WERI-Rb-1 (cell line): ENCODE data around the gene HS3ST5.

Experiments used
- DNase-seq: peaks from one replicate; pipeline ENCODE4 v3.0.0-alpha.2; 2020
- H3K27ac ChIP-seq: fragments of 250-450 bp; sonication (Bioruptor Pico); 2 replicates; pipeline ENCODE4 v1.5.1; 2020; ENCODE audit warnings: mild to moderate bottlenecking, moderate library complexity
- H3K27me3 ChIP-seq: fragments of 250-450 bp; sonication (Bioruptor Pico); 2 replicates; pipeline ENCODE4 v1.5.1; 2021; ENCODE audit warnings: mild to moderate bottlenecking, low read depth, moderate library complexity; ENCODE audit not compliant: insufficient read depth, severe bottlenecking
- H3K36me3 ChIP-seq: fragments of 250-450 bp; sonication (Bioruptor Pico); 2 replicates; pipeline ENCODE4 v1.5.1; 2020; ENCODE audit warnings: mild to moderate bottlenecking, moderate library complexity
- H3K4me3 ChIP-seq: 2 replicates; pipeline ENCODE4 v1.5.1; 2011; ENCODE audit warnings: low read depth, mild to moderate bottlenecking, control low read depth, low read length
- H3K9me3 ChIP-seq: fragments of 250-450 bp; sonication (Bioruptor Pico); 2 replicates; pipeline ENCODE4 v1.5.1; 2021; ENCODE audit warnings: mild to moderate bottlenecking, moderate library complexity; ENCODE audit not compliant: severe bottlenecking
- TF ChIP-seq, protein P1 (sequence below): IDR thresholded peaks from 2 replicates; pipeline ENCODE4 v1.5.1; 2011; ENCODE audit warnings: low read depth, mild to moderate bottlenecking, control low read depth, inconsistent platforms, low read length

Gene HS3ST5

DNA sequence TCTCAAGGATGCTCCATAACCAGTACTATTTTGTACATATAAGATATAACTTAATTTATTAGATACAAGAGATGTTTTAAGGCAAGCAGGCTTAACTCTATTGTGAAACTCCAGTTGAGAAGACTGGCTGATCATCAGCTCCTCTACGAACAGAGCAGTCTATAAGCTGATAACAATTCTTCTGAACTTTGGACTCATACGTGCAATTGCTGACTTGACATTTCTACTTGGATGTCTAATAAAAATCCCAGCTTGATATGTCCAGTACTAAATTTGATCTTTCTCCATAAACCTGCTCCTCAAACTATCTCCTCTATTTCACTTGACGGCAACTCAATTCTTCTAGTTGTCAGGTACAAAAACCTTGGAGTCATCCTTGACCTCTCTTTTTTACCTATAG lies 141.9 kb downstream of the HS3ST5 start:
- Histone ChIP-seq H3K9me3 (no peaks in the 10 kb centered on the region), H3K4me3 (no peak overlapping the region), H3K27me3 (no peaks in the 10 kb centered on the region), H3K27ac (no peak overlapping the region), H3K36me3 (no peaks in the 10 kb centered on the region)
- DNase-seq: no peak
- TF ChIP-seq, protein P1, sequence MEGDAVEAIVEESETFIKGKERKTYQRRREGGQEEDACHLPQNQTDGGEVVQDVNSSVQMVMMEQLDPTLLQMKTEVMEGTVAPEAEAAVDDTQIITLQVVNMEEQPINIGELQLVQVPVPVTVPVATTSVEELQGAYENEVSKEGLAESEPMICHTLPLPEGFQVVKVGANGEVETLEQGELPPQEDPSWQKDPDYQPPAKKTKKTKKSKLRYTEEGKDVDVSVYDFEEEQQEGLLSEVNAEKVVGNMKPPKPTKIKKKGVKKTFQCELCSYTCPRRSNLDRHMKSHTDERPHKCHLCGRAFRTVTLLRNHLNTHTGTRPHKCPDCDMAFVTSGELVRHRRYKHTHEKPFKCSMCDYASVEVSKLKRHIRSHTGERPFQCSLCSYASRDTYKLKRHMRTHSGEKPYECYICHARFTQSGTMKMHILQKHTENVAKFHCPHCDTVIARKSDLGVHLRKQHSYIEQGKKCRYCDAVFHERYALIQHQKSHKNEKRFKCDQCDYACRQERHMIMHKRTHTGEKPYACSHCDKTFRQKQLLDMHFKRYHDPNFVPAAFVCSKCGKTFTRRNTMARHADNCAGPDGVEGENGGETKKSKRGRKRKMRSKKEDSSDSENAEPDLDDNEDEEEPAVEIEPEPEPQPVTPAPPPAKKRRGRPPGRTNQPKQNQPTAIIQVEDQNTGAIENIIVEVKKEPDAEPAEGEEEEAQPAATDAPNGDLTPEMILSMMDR: no peak

DNA sequence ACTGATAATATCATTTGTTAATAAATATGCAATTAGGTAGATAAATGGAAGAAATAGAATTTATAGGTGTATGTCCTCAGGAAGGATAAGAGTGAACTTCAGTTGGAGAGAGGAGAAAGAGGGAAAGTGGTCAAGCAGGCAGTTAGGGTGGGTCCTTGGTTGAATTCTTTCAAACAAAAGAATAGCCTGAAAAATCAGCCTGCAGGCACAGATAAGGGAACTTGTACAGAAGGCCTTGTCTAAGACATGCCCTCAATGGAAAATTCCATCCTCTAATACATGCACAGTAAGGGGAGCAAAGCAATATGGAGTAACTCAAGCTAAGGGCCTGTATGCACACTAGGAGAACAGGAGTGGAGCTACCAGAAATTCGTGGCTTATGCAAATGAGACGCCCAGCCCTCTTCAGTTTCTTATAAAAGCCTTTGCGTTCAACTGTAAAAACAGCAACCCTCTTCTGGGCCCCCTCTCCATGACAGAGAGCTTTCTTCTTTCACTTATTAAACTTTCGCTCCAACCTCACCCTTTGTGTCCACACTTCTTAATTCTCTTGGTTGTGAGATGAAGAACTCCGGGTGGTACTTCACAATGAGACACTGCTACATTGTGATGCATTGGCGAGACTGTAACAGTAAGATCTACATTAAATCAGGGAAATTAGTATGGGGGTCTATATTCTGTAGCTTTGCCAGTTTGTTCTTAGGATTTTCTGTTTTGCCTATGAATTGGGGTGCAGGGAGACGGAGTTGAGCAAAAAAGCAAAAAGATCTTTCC lies 147.0 kb downstream of the HS3ST5 start:
- TF ChIP-seq, protein P1: no peak
- H3K27ac ChIP-seq: no peak overlapping the region
- no peaks in the 10 kb centered on the region for H3K9me3 ChIP-seq
- no peak overlapping the region for H3K4me3 ChIP-seq
- no peaks in the 10 kb centered on the region for H3K36me3 ChIP-seq
- H3K27me3 ChIP-seq: no peaks in the 10 kb centered on the region
- DNase-seq: no peak

DNA sequence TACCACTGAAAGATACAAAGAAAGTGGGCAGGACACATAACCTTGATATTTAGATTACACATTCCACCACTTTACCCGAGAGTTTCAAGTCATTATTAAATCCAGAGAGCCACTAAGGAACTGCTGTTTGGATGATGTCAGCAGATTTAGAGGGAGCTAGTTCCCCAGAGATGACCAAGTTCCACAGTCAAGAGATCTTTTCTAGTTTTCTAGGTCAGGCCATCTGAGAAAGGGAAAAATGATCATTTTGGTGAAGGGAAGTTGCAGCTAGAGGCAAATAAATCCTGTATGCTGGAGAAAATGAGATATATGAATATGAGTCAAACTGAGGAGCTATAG lies 147.8 kb downstream of the HS3ST5 start:
- no peaks in the 10 kb centered on the region for H3K9me3 ChIP-seq
- H3K27me3 ChIP-seq: no peaks in the 10 kb centered on the region
- no peaks in the 10 kb centered on the region for H3K36me3 ChIP-seq
- no peak for DNase-seq
- TF ChIP-seq, protein P1: no peak
- no peak overlapping the region for H3K27ac ChIP-seq
- H3K4me3 ChIP-seq: no peak overlapping the region

DNA sequence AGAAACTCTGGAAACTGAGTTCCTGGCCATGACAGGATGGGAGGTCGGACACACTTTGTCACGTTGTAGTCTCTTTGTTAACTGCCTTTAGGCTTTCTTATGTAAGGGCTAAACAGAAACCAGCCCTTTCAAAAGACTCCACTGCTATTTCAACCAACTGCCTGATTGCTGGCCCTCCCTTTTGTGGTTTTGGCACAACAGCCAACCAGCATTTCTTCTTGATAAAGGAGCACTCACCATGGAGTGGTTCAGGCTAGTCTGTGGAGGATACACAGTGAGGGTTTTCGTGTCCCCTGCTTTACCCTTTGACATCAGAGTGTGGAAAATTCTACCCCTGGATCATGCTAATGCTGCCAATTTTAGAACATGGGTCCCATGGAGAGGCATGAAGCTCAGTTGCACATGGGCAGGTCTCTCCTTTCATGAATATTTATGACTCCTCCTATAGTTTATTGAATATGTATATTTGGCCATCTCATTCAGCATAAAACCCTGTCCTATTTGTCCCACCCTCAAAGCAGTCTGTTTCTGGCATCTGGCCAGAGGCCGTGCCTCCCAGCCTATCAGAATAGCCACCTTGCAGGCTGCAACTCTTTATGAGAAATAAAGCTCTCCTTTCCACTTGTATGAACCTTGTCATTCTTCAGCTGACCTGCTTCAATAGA lies 148.3 kb downstream of the HS3ST5 start:
- no peaks in the 10 kb centered on the region for H3K9me3 ChIP-seq
- H3K27me3 ChIP-seq: no peaks in the 10 kb centered on the region
- H3K27ac ChIP-seq: no peak overlapping the region
- no peaks in the 10 kb centered on the region for H3K36me3 ChIP-seq
- DNase-seq: no peak
- TF ChIP-seq, protein P1: no peak
- no peak overlapping the region for H3K4me3 ChIP-seq

DNA sequence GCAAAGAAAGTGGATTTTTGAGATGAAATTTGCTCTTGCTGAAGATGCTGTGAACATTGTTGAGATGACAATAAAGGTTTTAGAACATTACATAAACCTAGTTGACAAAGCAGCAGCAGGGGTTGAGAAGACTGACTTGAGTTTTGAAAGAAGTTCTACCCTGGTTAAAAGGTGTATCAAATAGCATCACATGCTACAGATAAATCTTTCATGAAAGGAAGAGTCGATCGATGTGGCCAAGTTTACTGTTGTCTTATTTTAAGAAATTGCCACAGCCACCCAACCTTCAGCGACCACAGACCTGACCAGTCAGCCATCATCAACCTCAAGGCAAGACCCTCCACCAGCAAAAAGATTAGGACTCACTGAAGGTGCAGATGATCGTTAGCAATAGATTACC lies 155.3 kb downstream of the HS3ST5 start:
- Histone ChIP-seq H3K36me3 (no peaks in the 10 kb centered on the region), H3K4me3 (no peak overlapping the region), H3K27ac (no peak overlapping the region), H3K9me3 (no peaks in the 10 kb centered on the region), H3K27me3 (no peaks in the 10 kb centered on the region)
- no peak for DNase-seq
- TF ChIP-seq, protein P1: no peak
